Choroid plexus epithelial cell (primary cell): ENCODE measurements around the gene RBM33.

ENCODE experiments used
- DNase-seq: peaks from one replicate; pipeline ENCODE4 v3.0.0-alpha.2; 2010; ENCODE audit warnings: low read depth
- H3K4me3 ChIP-seq: 2 replicates; pipeline ENCODE4 v1.5.1; 2011; ENCODE audit warnings: low read depth, mild to moderate bottlenecking, control low read depth, low read length, moderate library complexity
- CTCF ChIP-seq: conservative IDR thresholded peaks from 2 replicates; pipeline ENCODE4 v1.5.1; 2011; ENCODE audit warnings: low read depth, mild to moderate bottlenecking, control low read depth, inconsistent platforms, low read length, moderate library complexity

Gene RBM33

DNA sequence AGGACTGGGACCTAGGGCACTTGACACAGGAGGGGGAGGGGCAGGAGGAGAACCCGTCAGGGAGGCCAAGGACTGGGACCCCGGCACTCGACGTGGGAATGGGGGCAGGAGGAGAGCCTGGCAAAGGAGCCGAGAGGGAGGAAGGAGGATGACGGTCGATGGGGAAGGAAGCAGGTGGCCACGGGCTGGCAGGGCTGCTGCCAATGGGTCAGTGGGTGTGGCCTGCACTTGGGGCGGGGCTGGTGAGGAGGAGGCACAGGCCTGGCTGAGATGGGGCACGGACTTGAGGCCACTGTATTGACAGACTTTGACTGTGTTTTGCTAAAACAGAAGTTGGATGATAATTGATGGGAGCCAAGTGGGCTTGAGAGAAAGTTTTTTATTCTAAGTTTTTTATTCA is 68.9 kb downstream of the RBM33 start:
- no peak for DNase-seq
- TF ChIP-seq CTCF, result no peak
- no peak overlapping the region for H3K4me3 ChIP-seq

DNA sequence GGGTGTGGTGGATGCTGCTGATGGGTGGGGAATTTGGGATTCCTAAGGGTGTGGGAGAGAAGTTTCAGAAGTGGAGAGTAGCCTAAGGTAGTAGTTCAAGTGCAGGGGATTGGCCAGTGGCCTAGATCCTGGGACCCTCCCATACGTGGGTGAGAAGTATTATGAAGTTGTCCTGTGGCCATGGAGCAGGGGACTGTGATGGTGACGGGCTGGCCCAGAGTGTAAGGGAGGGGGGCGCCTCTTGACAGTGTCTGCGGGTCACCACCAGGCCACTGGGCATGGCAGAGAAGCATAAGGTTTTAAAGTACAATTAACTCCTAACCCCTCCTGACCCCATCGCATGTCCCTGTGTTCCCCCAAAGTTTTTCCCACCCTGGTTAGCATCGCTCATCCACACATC is 70.2 kb downstream of the RBM33 start:
- H3K4me3 ChIP-seq, result no peak overlapping the region
- no peak for DNase-seq
- no peak for TF ChIP-seq CTCF

DNA sequence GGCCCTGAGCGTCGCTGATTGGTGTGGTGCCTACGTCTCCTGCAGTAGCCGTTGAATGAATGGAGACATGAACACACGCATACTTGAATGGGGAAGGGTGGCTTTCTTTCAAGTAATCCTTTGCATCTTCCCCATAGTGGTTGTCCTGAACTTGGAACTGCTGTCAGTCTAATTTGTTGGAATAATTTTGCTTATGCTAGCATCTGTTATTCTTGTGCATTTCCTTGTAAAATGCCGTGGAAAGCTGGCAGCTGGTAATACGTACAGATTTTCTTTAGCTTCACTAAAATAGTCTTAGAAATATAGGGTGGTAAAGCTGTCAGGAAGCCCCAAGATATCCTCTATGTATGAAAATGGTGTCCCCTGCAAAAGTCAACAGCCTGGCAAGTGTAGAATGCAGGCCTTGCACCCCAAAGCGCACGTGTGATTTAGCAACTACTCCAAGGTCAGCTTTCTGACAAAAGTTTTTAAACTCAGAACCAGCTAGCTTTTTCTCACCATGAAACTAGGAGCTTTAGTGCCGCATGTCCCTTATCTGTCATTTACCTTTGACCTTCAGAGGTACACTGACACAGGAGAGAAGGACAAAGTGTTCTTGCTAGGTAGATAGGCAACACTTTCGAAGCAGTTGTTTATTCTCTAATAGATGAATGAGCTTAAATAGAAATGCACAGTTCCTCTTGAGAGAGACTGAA is 70.8 kb downstream of the RBM33 start:
- DNase-seq, result no peak
- TF ChIP-seq CTCF, result no peak
- H3K4me3 ChIP-seq, result no peak overlapping the region

- H3K4me3 ChIP-seq, result no peak overlapping the region
- no peak for TF ChIP-seq CTCF
- no peak for DNase-seq
Measured at GRCh38 chr7:155717010-155717744, 72.7 kb downstream of the RBM33 start.

DNA sequence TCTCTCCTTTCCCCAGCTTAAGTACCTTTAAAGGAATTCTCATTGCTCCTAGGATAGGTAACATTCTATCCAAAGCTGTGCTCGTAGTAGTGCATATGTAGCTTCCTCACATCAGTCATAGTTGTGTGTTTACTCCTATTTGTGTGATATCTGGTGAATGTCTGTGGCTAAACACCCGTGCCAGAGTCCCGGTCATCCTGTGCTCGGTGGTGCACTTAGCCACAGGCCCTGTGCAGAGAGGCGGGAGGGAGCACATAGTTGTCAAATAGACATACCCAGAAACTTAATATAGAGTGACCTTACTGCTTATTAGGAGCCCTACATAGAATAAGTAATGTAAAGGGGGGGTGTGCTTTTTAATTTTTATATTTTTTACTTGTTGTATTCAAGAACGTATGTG is 76.6 kb downstream of the RBM33 start:
- TF ChIP-seq CTCF, result no peak
- no peak overlapping the region for H3K4me3 ChIP-seq
- no peak for DNase-seq

GRCh38 chr7:155722118-155722517 is 77.7 kb downstream of the RBM33 start:
- peak; percentile 6 for DNase-seq
- no peak for TF ChIP-seq CTCF
- no peak overlapping the region for H3K4me3 ChIP-seq

- no peak for TF ChIP-seq CTCF
- no peak overlapping the region for H3K4me3 ChIP-seq
- no peak for DNase-seq
Measured at GRCh38 chr7:155722936-155723335, 78.5 kb downstream of the RBM33 start.
